Renal cortex interstitium (tissue), 11 donors: ENCODE measurements around the gene APLP2. TPM values are rescaled to one million over a fixed set of nuclear protein-coding genes. Genes with fewer than 3 reads are reported as not detected.
"Not testable (repeated sequence)": the region's sequence is repeated elsewhere in the genome, so short reads cannot be mapped to it uniquely, and the experiment has no call there.

Experiments
- DNase-seq, 11 donors: peaks; one replicate each; pipeline ENCODE4 v3.0.0-alpha.2; 2013; ENCODE audit warnings: low read depth in 9 of 11, low spot score in 4 of 11; ENCODE audit errors: extremely low read depth in 1 of 11
- polyA plus RNA-seq, 3 donors: library from polyadenylated mRNA; unstranded; fragments of 120-200 nt; gene quantifications; one replicate each; pipeline ENCODE4 v1.2.1, GENCODE V29; 2013; ENCODE audit not compliant: insufficient read length in 3 of 3

APLP2 gene
- polyA plus RNA-seq, 3 donors = 443 to 484 (median 448) TPM

DNA sequence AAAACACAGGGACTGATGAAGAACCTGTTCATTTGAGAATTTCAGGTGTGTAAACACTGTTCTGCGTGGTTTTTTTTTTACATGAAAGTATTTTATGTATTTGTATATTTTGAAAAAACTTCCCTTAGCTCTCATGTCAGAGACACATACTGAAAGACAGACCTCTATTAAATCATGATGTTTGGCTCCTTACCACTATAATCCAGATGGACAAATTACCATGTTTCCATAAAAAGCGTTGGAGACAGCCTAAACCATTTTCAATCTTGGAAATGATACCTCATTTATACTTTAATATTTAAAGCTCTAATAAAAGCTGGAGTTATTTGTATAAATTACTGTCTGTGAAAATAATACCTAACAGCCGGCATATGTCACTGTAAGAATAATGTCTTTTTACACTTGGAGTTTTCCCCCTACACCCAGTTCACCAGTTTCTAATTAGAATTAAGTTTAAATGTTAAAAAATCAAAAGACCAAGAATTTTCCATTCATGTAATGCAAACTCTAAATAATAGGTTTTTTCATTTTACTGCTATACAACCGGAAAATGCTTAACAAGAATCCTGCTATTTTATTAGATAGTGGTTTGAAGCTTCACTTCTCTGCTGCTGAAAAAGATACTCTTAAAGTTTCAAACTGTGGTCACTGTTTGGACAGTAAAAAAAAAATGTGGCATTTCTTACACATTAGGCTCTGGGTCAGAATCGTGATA is 30.8 kb downstream of the APLP2 start:
- no peak for DNase-seq

- no peak for DNase-seq
Measured at GRCh38 chr11:130101661-130102060, 32.0 kb downstream of the APLP2 start.

GRCh38 chr11:130102301-130103249 is 32.9 kb downstream of the APLP2 start:
- no peak for DNase-seq

GRCh38 chr11:130103296-130103814 is 33.7 kb downstream of the APLP2 start:
- peak in 1 of 11 donors; percentile 31 for DNase-seq

- DNase-seq = no peak
Measured at GRCh38 chr11:130106381-130106780, 36.7 kb downstream of the APLP2 start.

DNA sequence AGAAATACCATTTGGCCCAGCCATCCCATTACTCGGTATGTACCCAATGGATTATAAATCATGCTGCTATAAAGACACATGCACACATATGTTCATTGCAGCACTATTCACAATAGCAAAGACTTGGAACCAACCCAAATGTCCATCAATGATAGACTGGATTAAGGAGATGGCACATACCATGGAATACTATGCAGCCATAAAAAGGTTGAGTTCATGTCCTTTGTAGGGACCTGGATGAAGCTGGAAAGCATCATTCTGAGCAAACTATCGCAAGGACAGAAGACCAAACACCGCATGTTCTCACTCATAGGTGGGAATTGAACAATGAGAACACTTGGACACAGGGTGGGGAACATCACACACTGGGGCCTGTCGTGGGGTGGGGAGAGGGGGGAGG is 39.0 kb downstream of the APLP2 start:
- not testable (repeated sequence) for DNase-seq

GRCh38 chr11:130109386-130109785 is 39.7 kb downstream of the APLP2 start:
- no peak for DNase-seq

- no peak for DNase-seq
Measured at GRCh38 chr11:130110339-130111108, 40.8 kb downstream of the APLP2 start.

DNA sequence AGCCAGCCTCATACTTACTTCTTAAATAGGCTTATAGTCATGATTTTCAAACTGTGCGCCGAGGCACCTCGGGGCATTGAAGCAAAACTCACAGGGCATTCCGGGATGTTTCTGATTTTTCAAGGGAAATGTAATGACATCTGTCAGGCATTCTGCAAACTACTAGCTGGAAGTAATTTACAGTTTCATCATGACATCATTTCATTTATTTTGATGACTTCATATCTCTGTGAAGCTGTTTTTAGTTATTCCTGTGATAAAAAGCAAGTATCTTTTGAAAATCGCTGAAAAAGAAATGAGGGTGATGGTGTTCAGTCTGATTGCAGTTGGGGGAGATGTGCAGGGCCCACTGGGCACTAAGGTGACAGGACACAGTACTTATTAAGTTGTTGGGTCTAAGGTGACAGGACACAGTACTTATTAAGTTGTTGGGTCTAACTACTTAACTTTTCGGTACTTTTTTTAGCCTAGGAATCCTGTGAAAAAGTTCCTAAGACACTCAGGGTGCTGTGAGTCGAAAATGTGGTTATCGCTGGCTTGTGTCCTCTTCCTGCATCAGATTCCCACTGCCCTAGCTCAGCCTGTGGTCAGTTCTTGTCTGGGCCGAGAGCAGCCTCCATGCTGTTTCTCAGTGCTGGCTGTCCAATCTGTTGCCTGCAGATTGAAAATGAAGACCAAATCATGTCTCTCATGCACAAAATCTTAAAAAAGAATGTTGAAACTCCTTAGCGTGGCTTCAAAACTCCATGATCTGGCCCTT is 42.6 kb downstream of the APLP2 start:
- DNase-seq = no peak

GRCh38 chr11:130114281-130114680 is 44.6 kb downstream of the APLP2 start:
- DNase-seq = no peak

DNA sequence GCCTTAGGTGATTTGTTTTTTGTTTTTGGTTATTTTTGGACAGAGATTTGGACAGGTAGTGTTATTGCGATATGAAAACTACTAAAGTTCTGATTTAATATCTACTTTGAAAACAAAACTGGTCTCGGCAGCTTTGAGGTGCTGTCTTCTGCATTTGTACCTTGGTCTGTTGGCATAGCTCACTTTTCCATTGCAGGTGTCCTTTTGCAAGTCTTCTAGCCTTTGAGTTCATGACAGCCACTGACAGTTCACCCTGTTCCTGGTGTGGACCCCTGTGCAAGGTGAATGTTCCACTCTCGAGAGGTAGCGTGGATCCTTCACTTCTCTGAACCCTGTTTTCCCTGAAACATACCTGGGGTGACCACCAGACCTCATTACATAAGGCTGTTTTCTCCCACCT is 45.0 kb downstream of the APLP2 start:
- DNase-seq = no peak

DNA sequence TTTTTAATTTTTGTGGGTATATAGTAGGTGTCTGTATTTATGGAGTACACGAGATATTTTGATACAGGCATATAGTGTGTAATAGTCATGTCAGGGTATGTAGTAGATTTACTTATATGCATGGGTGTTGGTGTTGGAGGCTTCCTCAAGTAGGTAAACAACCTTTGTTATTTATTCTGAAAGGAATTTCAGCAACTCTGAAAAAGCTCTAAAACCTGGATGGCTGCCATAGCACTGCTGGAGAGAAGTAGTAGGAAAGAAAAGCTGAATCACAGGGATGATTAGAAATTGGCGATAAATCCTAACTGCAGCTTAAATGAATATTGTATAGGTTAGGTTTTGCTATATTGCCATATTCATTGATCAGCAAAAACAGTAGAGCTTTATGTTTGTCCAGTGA is 45.5 kb downstream of the APLP2 start:
- DNase-seq = no peak

DNA sequence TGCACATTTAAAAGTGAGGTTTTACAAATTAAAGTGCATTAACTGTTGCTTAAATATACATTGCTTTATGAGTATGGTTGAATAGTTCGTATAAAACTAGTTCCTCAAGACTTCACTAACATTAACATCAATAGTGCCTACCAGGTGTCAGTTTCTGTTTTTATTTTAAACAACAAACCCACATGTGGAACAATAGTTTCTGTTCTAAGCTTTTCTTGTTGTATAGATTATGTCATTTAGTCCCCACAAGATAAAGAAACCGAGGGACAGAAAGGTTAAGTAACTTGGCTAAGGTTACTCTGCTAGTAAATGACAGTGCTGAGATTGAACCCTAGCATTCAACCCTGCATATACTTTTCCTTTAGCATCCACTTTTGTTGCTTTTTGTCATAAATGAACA is 48.5 kb downstream of the APLP2 start:
- DNase-seq = no peak

DNA sequence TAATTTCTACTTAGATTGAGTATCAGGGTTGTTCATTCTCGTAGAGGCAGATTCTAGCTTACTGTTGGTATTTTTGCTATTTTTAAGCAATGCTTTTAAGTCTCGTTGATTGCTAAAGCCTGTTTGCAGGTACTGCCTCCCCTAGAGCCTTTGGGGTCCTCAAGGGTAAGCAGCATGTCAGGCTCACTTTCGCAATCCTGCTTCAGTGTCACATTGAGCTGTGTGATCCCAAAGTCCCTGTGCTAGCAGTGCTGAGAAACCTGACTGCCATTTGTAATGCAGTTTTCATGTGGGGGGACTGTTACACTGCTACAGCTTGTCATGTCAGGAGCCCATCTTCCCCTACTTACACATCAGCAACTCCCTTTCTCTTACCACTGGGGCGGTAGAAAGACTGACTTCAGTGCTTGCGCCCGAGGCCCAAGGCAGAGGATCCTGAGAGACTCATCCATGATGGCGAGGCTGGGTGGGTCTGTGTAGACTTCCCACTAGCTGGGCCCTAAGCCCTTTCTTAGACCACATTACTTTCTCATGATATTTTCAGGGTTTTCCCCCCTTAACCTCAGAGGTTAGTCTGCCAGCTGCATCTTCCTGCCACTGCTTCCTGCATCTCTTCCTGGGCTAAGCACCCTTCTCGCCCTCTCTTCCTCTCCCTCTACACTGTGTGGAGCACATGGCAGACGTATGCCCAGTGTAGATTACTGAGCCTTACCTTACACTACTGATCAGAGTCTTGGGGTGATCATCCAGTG is 49.1 kb downstream of the APLP2 start:
- no peak for DNase-seq

DNA sequence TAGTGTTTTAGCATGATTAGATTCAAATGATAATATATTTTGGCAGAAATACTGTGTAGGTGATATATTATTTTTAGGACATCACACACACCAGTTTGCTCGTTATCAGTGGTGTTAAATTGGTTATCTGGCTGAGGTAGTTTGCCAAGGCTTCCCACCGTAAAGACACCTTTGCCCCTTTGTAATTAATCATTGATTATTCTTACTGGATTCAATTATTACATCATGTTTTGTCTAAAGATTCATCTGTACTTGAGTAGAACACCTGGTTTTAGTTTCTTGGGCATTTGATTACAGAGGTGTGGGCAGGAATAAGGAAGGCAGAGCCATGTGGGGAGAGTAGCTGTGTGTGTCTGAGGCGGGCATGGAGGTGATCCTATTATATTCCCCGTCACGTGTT is 50.4 kb downstream of the APLP2 start:
- DNase-seq = no peak

GRCh38 chr11:130121445-130121978 is 51.8 kb downstream of the APLP2 start:
- DNase-seq = no peak

- no peak for DNase-seq
Measured at GRCh38 chr11:130122141-130122575, 52.5 kb downstream of the APLP2 start.
